ENCODE results near the gene SMIM44.

SMIM44 gene

GRCh38 chr19:3501780-3502179 lies 18.5 kb upstream of the SMIM44 start:
- in situ Hi-C loops (cut with HindIII; ENCODE audit: low sequenced_read_pairs): no loop called here

- in situ Hi-C loops (cut with HindIII; ENCODE audit: low sequenced_read_pairs): no loop called here
These were observed 17.3 kb upstream of the SMIM44 start, which contains the start of gene DOHH for GRCh38 chr19:3500429-3501101. DOHH (minus strand) TSS chr19:3500674; CDS start chr19:3496814, 3,860 bp downstream.

- in situ Hi-C loops (cut with HindIII; ENCODE audit: low sequenced_read_pairs): no loop called here
These were observed 16.6 kb upstream of the SMIM44 start for GRCh38 chr19:3499738-3500428.

- in situ Hi-C loops (cut with HindIII; ENCODE audit: low sequenced_read_pairs): no loop called here
These were observed 14.7 kb upstream of the SMIM44 start for GRCh38 chr19:3497757-3498520.

GRCh38 chr19:3496392-3497273 lies 13.4 kb upstream of the SMIM44 start:
- in situ Hi-C loops (cut with HindIII; ENCODE audit: low sequenced_read_pairs): no loop called here

GRCh38 chr19:3494559-3494958 lies 11.3 kb upstream of the SMIM44 start:
- in situ Hi-C loops (cut with HindIII; ENCODE audit: low sequenced_read_pairs): no loop called here

GRCh38 chr19:3494051-3494450 lies 10.8 kb upstream of the SMIM44 start:
- in situ Hi-C loops (cut with HindIII; ENCODE audit: low sequenced_read_pairs): no loop called here

- in situ Hi-C loops (cut with HindIII; ENCODE audit: low sequenced_read_pairs): no loop called here
These were observed 10.4 kb upstream of the SMIM44 start for GRCh38 chr19:3493651-3494050.

- in situ Hi-C loops (cut with HindIII; ENCODE audit: low sequenced_read_pairs): no loop called here
These were observed 9.7 kb upstream of the SMIM44 start for GRCh38 chr19:3492919-3493318.

- in situ Hi-C loops (cut with HindIII; ENCODE audit: low sequenced_read_pairs): no loop called here
These were observed 9.0 kb upstream of the SMIM44 start for GRCh38 chr19:3492131-3492839.

GRCh38 chr19:3491396-3492119 lies 8.3 kb upstream of the SMIM44 start:
- in situ Hi-C loops (cut with HindIII; ENCODE audit: low sequenced_read_pairs): no loop called here

- in situ Hi-C loops (cut with HindIII; ENCODE audit: low sequenced_read_pairs): no loop called here
These were observed 575 bp downstream of the SMIM44 start for GRCh38 chr19:3482507-3483225.

GRCh38 chr19:3481241-3482090 lies 1.8 kb downstream of the SMIM44 start:
- in situ Hi-C loops (cut with HindIII; ENCODE audit: low sequenced_read_pairs): no loop called here

- in situ Hi-C loops (cut with HindIII; ENCODE audit: low sequenced_read_pairs): no loop called here
These were observed 2.7 kb downstream of the SMIM44 start, which contains the start of gene SMIM24 for GRCh38 chr19:3480383-3481091. SMIM24 (minus strand) TSS chr19:3480525; CDS start chr19:3480463, 62 bp downstream.

- in situ Hi-C loops (cut with HindIII; ENCODE audit: low sequenced_read_pairs): no loop called here
These were observed 3.4 kb downstream of the SMIM44 start for GRCh38 chr19:3479834-3480215.

GRCh38 chr19:3479177-3479833 lies 3.9 kb downstream of the SMIM44 start:
- in situ Hi-C loops (cut with HindIII; ENCODE audit: low sequenced_read_pairs): no loop called here

All from endothelial cell of hepatic sinusoid (primary cell).